Measurements from ENCODE around the gene ANGPTL8. TPM values are rescaled to one million over a fixed set of nuclear protein-coding genes. Genes with fewer than 3 reads are reported as not detected.
A peak's percentile ranks its signal among the peaks of the same experiment; 100 is the strongest.

The ANGPTL8 gene
- total RNA-seq, 1 experiment from 2014 or later, result not detected

GRCh38 chr19:11261431-11261970 lies 22.1 kb downstream of the ANGPTL8 start:
- no peak for DNase-seq (ENCODE audit: low read depth)

GRCh38 chr19:11261971-11262839 lies 22.8 kb downstream of the ANGPTL8 start, which contains the start of gene DOCK6:
Gene DOCK6, minus strand, starts transcription at chr19:11262524. Its CDS starts 84 bp downstream, at chr19:11262440.
- no peak for DNase-seq (ENCODE audit: low read depth)

- no peak for DNase-seq (ENCODE audit: low read depth)
These were observed 24.3 kb downstream of the ANGPTL8 start for GRCh38 chr19:11263726-11264125.

GRCh38 chr19:11264452-11265176 lies 25.2 kb downstream of the ANGPTL8 start:
- DNase-seq (ENCODE audit: low read depth), result no peak

- no peak for DNase-seq (ENCODE audit: low read depth)
These were observed 25.9 kb downstream of the ANGPTL8 start for GRCh38 chr19:11265177-11265784.

GRCh38 chr19:11265785-11266236 lies 26.4 kb downstream of the ANGPTL8 start:
- no peak for DNase-seq (ENCODE audit: low read depth)

- DNase-seq (ENCODE audit: low read depth), result no peak
These were observed 28.1 kb downstream of the ANGPTL8 start for GRCh38 chr19:11267316-11268085.

GRCh38 chr19:11268783-11269267 lies 29.4 kb downstream of the ANGPTL8 start:
- DNase-seq (ENCODE audit: low read depth), result peak; percentile 57

- no peak for DNase-seq (ENCODE audit: low read depth)
These were observed 30.0 kb downstream of the ANGPTL8 start for GRCh38 chr19:11269408-11269807.

- no peak for DNase-seq (ENCODE audit: low read depth)
These were observed 33.9 kb downstream of the ANGPTL8 start for GRCh38 chr19:11273296-11273695.

GRCh38 chr19:11273989-11274388 lies 34.6 kb downstream of the ANGPTL8 start:
- no peak for DNase-seq (ENCODE audit: low read depth)

- no peak for DNase-seq (ENCODE audit: low read depth)
These were observed 35.2 kb downstream of the ANGPTL8 start for GRCh38 chr19:11274533-11275086.

- no peak for DNase-seq (ENCODE audit: low read depth)
These were observed 39.3 kb downstream of the ANGPTL8 start for GRCh38 chr19:11278670-11279069.

GRCh38 chr19:11279505-11280236 lies 40.3 kb downstream of the ANGPTL8 start:
- DNase-seq (ENCODE audit: low read depth), result peak; percentile 41

- peak; percentile 36 for DNase-seq (ENCODE audit: low read depth)
These were observed 42.1 kb downstream of the ANGPTL8 start for GRCh38 chr19:11281356-11282049.

GRCh38 chr19:11284515-11284914 lies 45.1 kb downstream of the ANGPTL8 start:
- DNase-seq (ENCODE audit: low read depth), result no peak

- DNase-seq (ENCODE audit: low read depth), result no peak
These were observed 47.0 kb downstream of the ANGPTL8 start for GRCh38 chr19:11286312-11286974.

- peak; percentile 29 for DNase-seq (ENCODE audit: low read depth)
These were observed 48.9 kb downstream of the ANGPTL8 start for GRCh38 chr19:11288349-11288748.

GRCh38 chr19:11290256-11290655 lies 50.8 kb downstream of the ANGPTL8 start:
- DNase-seq (ENCODE audit: low read depth), result no peak
